ENCODE results near the gene SH2D1A. TPM values are rescaled to one million over a fixed set of nuclear protein-coding genes. Genes with fewer than 3 reads are reported as not detected.
A peak's percentile ranks its signal among the peaks of the same experiment; 100 is the strongest.

The SH2D1A gene
- polyA plus RNA-seq, 1 donor: 0.82 TPM

DNA sequence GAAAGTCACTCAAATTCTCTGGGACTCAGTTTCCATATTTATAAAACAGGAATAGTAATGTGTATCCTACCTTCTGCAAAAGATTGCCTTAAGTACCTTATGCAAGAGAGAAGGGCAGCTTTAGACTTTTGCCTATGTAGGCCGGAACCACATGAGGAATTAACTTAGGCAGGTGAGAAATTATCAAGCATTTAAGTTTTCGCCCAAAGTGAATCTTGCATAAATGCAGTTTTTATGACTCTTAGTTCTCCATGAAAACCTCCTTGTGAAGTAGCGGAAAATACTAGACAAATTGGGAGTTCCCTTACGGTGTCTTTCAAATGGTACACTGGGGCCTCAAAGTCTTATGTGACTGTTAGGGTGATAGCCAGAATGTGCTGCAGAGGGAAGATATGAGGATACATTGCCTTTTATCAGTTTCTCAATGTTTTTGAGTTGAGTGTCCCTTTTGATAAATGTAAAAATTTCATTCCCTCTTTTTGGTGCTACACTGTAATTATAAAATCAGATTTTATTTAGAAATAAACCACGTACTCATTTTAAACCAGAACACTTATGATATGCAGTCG is 2.6 kb downstream of the SH2D1A start:
- no peak for DNase-seq
- Histone ChIP-seq H3K4me3 (ENCODE audit: low read length) (no peak overlapping the region), H3K27ac (ENCODE audit: low read length) (no peak overlapping the region), H3K4me1 (ENCODE audit: control insufficient read depth, insufficient read depth, low read length) (no peaks in the 10 kb centered on the region), H3K27me3 (ENCODE audit: control insufficient read depth, insufficient read depth, low read length) (no peaks in the 10 kb centered on the region), H3K9me3 (ENCODE audit: control insufficient read depth, low read depth, low read length) (no peaks in the 10 kb centered on the region), H3K36me3 (ENCODE audit: control insufficient read depth, insufficient read depth, low read length) (no peaks in the 10 kb centered on the region)
- WGBS (ENCODE audit: insufficient coverage, low lambda C conversion rate): 100% methylated on average over 1 of the region's 6 CpGs

DNA sequence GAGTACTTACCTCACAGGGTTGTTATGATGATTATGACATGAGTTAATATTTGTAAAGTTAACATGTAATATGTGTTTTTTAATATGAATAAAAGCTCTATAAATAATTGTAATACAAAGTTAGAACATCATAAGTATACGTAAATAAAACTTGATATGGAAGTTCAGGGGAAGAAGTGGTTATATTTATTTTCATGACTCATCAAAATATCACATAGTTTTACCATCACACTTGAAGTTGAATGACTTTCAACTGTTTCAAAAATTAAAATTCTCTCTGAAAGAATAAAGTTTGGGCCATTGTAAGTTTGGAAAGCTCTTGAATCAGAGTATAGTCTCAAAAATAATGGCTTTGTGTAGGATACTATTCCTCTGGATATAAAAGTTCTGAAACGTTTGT is 8.3 kb downstream of the SH2D1A start:
- Histone ChIP-seq H3K4me3 (ENCODE audit: low read length) (no peak overlapping the region), H3K27ac (ENCODE audit: low read length) (no peak overlapping the region), H3K36me3 (ENCODE audit: control insufficient read depth, insufficient read depth, low read length) (no peaks in the 10 kb centered on the region), H3K27me3 (ENCODE audit: control insufficient read depth, insufficient read depth, low read length) (no peaks in the 10 kb centered on the region), H3K9me3 (ENCODE audit: control insufficient read depth, low read depth, low read length) (no peaks in the 10 kb centered on the region), H3K4me1 (ENCODE audit: control insufficient read depth, insufficient read depth, low read length) (no peaks in the 10 kb centered on the region)
- 100% methylated on average over 1 of the region's 2 CpGs for WGBS (ENCODE audit: insufficient coverage, low lambda C conversion rate)
- no peak for DNase-seq

DNA sequence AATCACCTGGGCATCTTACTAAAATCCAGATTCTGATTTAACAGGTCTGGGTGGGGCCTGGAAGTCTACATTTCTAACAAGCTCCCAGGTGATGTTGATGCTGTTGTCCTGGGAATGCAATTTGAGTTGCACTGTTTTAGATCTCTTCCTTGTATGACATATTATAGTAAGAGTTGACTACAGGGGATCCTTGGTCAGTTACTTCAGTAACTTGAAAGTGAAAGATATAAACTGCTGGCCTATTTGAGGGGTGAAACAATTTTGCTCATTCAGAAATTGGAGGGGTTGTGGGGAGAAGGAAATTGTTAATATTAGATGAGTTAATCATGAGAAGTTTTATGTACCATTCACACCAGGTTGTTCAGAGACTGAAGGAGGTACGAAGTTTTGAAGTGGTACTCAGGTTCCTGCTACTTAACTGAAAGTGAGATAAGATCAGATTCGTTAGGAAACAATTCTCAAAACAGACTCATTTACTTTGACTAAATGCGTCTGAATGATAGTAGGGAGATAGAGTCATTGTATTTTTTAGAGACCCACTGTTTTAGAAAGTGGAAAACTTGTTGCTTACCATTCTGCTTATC is 12.5 kb downstream of the SH2D1A start:
- no peak for DNase-seq
- H3K27me3 ChIP-seq (ENCODE audit: control insufficient read depth, insufficient read depth, low read length): no peaks in the 10 kb centered on the region
- no peaks in the 10 kb centered on the region for H3K9me3 ChIP-seq (ENCODE audit: control insufficient read depth, low read depth, low read length)
- H3K36me3 ChIP-seq (ENCODE audit: control insufficient read depth, insufficient read depth, low read length): no peaks in the 10 kb centered on the region
- H3K27ac ChIP-seq (ENCODE audit: low read length): no peak overlapping the region
- WGBS (ENCODE audit: insufficient coverage, low lambda C conversion rate): no CpG with 5 or more reads among the region's 3 CpGs
- no peaks in the 10 kb centered on the region for H3K4me1 ChIP-seq (ENCODE audit: control insufficient read depth, insufficient read depth, low read length)
- H3K4me3 ChIP-seq (ENCODE audit: low read length): no peak overlapping the region

DNA sequence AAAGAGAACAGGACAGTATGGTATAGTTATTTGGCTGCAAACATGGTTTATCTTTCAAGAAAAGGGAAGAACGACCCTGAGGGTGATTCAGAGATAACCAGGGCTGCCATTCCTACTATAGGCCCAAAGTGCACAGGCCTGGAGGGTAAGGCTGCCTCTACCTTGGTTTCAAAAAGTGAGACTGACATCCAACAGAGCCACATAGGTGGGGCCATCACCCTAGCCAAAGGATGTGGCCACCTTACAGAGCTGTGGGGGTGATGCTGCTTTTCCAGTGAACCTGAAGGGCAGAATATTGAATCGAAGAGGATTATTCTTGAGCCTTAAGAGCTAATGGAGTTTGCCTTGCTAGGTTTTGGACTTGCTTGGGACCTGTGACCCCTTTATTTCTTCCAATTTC is 15.7 kb downstream of the SH2D1A start:
- no peaks in the 10 kb centered on the region for H3K9me3 ChIP-seq (ENCODE audit: control insufficient read depth, low read depth, low read length)
- no peaks in the 10 kb centered on the region for H3K27me3 ChIP-seq (ENCODE audit: control insufficient read depth, insufficient read depth, low read length)
- no CpG with 5 or more reads among the region's 2 CpGs for WGBS (ENCODE audit: insufficient coverage, low lambda C conversion rate)
- no peak overlapping the region for H3K27ac ChIP-seq (ENCODE audit: low read length)
- H3K36me3 ChIP-seq (ENCODE audit: control insufficient read depth, insufficient read depth, low read length): no peaks in the 10 kb centered on the region
- no peak overlapping the region for H3K4me3 ChIP-seq (ENCODE audit: low read length)
- DNase-seq: no peak
- no peaks in the 10 kb centered on the region for H3K4me1 ChIP-seq (ENCODE audit: control insufficient read depth, insufficient read depth, low read length)

DNA sequence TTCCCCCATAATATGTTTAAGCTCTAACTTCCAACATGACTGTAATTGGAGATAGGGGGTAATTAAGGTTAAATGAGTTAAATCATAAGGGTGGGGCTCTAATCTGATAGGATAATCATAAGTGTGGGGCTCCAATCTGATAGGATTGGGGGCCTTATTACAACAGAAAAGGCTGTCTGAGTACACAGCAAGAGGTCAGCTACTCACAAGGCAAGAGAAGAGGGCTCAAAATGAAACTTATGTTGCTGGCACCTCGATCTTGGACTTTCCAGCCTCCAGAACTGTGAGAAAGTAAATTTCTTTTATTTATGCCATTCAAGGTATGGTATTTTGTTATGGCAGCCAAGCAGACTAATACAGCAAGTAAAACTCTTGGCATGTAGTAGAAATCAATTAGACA is 16.4 kb downstream of the SH2D1A start:
- Histone ChIP-seq H3K4me3 (ENCODE audit: low read length) (no peak overlapping the region), H3K27ac (ENCODE audit: low read length) (no peak overlapping the region), H3K36me3 (ENCODE audit: control insufficient read depth, insufficient read depth, low read length) (no peaks in the 10 kb centered on the region), H3K4me1 (ENCODE audit: control insufficient read depth, insufficient read depth, low read length) (no peaks in the 10 kb centered on the region), H3K27me3 (ENCODE audit: control insufficient read depth, insufficient read depth, low read length) (no peaks in the 10 kb centered on the region), H3K9me3 (ENCODE audit: control insufficient read depth, low read depth, low read length) (no peaks in the 10 kb centered on the region)
- no peak for DNase-seq
- no CpG with 5 or more reads among the region's 1 CpG for WGBS (ENCODE audit: insufficient coverage, low lambda C conversion rate)

DNA sequence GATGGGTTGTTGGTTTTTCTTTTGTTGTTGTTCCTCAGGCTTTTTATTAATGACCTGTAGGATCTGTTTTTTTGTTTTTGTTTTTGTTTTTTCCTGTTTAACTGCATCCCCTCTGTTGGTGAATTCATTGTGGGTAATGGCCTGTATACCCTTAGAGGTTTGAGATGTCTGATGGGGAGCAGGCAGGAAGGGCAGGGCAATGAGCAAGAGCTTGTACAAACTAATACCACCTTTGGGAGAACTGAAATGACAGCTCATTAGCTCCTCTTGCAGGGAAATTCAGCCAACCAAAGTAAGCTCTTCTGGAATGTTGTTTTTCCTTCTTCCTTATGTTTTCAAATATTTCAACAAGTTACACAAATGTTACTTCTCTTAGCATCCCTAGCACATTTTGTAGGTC is 23.4 kb downstream of the SH2D1A start:
- no peak overlapping the region for H3K4me3 ChIP-seq (ENCODE audit: low read length)
- no peaks in the 10 kb centered on the region for H3K9me3 ChIP-seq (ENCODE audit: control insufficient read depth, low read depth, low read length)
- H3K27me3 ChIP-seq (ENCODE audit: control insufficient read depth, insufficient read depth, low read length): no peaks in the 10 kb centered on the region
- H3K36me3 ChIP-seq (ENCODE audit: control insufficient read depth, insufficient read depth, low read length): no peaks in the 10 kb centered on the region
- no peaks in the 10 kb centered on the region for H3K4me1 ChIP-seq (ENCODE audit: control insufficient read depth, insufficient read depth, low read length)
- no peak overlapping the region for H3K27ac ChIP-seq (ENCODE audit: low read length)
- DNase-seq: no peak

DNA sequence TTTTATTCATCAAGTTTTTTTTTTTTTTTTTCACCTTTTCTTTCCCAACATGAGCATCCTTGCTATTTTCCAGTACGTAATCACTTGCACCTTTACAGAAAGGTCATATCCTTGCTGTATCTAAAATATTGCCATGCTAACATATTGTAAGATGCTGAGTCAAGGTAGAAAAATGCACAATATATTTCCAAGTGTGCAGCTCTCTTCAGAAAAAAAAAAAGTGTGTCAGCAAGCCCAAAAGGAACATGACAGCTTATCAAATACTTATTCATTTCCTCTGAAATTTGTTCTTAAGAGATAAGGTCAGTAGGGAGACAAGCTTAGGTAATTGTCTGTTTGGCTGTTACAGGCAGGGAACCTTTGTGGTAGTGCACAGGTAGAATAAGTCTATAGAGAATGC is 27.0 kb downstream of the SH2D1A start:
- H3K27me3 ChIP-seq (ENCODE audit: control insufficient read depth, insufficient read depth, low read length): no peaks in the 10 kb centered on the region

DNA sequence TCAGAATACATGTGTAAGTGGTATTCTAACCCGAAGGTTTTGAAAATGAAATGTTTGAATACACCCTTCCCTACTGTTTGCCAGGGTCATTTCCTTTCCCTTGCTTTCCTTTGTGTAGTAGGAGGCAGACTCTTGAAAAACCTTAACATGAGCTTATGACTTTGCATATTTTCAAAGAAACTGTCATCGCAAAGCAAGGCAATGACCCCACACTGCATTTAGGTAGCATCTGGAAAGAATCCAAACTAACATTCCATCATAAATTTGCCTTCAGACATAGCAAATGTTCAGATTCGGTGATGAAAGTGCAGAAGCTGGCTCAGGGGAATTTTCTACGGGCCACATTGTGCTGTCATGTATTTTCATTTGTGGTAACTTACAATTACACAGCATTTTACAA is 32.3 kb downstream of the SH2D1A start:
- Histone ChIP-seq H3K27ac (ENCODE audit: low read length) (no peak overlapping the region), H3K27me3 (ENCODE audit: control insufficient read depth, insufficient read depth, low read length) (no peaks in the 10 kb centered on the region), H3K36me3 (ENCODE audit: control insufficient read depth, insufficient read depth, low read length) (no peaks in the 10 kb centered on the region), H3K4me3 (ENCODE audit: low read length) (no peak overlapping the region), H3K9me3 (ENCODE audit: control insufficient read depth, low read depth, low read length) (no peaks in the 10 kb centered on the region), H3K4me1 (ENCODE audit: control insufficient read depth, insufficient read depth, low read length) (no peaks in the 10 kb centered on the region)
- no CpG with 5 or more reads among the region's 4 CpGs for WGBS (ENCODE audit: insufficient coverage, low lambda C conversion rate)
- DNase-seq: no peak

More for the DNA sequence above, 27.0 kb downstream of the SH2D1A start:
- DNase-seq: no peak
- Histone ChIP-seq H3K9me3 (ENCODE audit: control insufficient read depth, low read depth, low read length) (no peaks in the 10 kb centered on the region), H3K36me3 (ENCODE audit: control insufficient read depth, insufficient read depth, low read length) (no peaks in the 10 kb centered on the region), H3K4me1 (ENCODE audit: control insufficient read depth, insufficient read depth, low read length) (no peaks in the 10 kb centered on the region), H3K4me3 (ENCODE audit: low read length) (no peak overlapping the region), H3K27ac (ENCODE audit: low read length) (no peak overlapping the region)
- no CpG with 5 or more reads among the region's 1 CpG for WGBS (ENCODE audit: insufficient coverage, low lambda C conversion rate)

DNA sequence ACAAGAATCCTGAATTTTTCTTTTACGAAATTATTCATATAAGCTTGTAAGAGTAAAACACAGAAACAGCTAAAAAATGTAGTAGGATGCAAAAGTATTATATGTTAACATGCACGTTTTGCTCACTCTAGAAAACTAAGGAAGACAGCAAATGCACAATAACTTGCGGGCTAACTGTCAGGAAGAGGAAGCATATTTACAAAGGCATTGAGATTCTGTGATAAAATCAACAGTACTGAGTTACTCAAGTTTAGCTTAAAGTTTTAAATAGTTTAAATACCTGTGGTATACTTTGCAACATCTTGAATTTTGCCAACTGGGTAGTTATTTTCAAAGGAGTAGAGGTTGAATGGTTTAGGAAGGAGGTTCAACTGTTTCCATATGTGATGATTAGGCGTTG is 37.0 kb downstream of the SH2D1A start:
- Histone ChIP-seq H3K9me3 (ENCODE audit: control insufficient read depth, low read depth, low read length) (no peaks in the 10 kb centered on the region), H3K4me3 (ENCODE audit: low read length) (no peak overlapping the region), H3K27me3 (ENCODE audit: control insufficient read depth, insufficient read depth, low read length) (no peaks in the 10 kb centered on the region), H3K27ac (ENCODE audit: low read length) (no peak overlapping the region), H3K4me1 (ENCODE audit: control insufficient read depth, insufficient read depth, low read length) (no peaks in the 10 kb centered on the region), H3K36me3 (ENCODE audit: control insufficient read depth, insufficient read depth, low read length) (no peaks in the 10 kb centered on the region)
- 100% methylated on average over 1 of the region's 4 CpGs for WGBS (ENCODE audit: insufficient coverage, low lambda C conversion rate)
- DNase-seq: no peak

DNA sequence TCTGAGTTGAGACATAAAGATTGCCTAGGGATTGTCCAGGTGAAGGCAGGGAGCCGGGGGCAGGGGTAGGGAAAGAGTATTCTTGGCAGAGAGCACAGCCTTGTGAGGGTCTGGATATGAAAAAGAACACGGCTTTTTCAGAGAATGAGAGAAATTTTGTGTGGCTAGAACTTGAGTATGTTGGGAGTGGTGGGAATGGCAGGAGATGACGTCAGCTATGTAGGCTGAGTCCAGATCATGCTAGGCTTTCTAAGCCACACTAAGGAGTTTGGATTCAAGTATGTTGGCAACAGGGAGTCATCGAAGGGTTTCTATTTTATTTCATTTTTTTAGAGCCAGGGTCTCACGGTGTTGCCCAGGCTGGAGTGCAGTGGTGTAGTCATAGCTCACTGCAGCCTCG is 40.0 kb downstream of the SH2D1A start:
- Histone ChIP-seq H3K9me3 (ENCODE audit: control insufficient read depth, low read depth, low read length) (no peaks in the 10 kb centered on the region), H3K4me3 (ENCODE audit: low read length) (no peak overlapping the region), H3K27me3 (ENCODE audit: control insufficient read depth, insufficient read depth, low read length) (no peaks in the 10 kb centered on the region), H3K4me1 (ENCODE audit: control insufficient read depth, insufficient read depth, low read length) (no peaks in the 10 kb centered on the region), H3K27ac (ENCODE audit: low read length) (no peak overlapping the region), H3K36me3 (ENCODE audit: control insufficient read depth, insufficient read depth, low read length) (no peaks in the 10 kb centered on the region)
- no CpG with 5 or more reads among the region's 6 CpGs for WGBS (ENCODE audit: insufficient coverage, low lambda C conversion rate)
- no peak for DNase-seq

DNA sequence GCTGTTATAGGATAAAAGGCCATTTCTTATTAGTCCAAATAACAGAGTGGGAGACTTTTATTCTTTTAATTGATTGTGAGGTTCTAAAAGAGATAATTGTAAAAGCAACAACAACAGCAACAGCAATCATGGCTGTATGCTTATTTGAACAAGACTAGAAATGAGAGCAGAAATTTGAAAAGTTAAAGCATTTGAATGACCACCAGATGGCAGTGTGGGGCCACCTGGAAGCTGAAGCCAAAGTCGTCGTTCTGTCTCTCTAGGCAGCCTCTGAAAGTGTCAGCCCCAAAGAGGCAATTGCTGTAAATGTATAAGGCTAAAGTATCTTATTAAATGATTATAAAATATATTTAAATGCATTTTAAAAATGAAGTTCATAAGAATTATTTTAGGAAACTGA is 42.2 kb downstream of the SH2D1A start:
- DNase-seq: peak; percentile 15 to 35
- no peak overlapping the region for H3K27ac ChIP-seq (ENCODE audit: low read length)
- no peak overlapping the region for H3K4me3 ChIP-seq (ENCODE audit: low read length)
- no peaks in the 10 kb centered on the region for H3K4me1 ChIP-seq (ENCODE audit: control insufficient read depth, insufficient read depth, low read length)
- no peaks in the 10 kb centered on the region for H3K9me3 ChIP-seq (ENCODE audit: control insufficient read depth, low read depth, low read length)
- H3K36me3 ChIP-seq (ENCODE audit: control insufficient read depth, insufficient read depth, low read length): no peaks in the 10 kb centered on the region
- no peaks in the 10 kb centered on the region for H3K27me3 ChIP-seq (ENCODE audit: control insufficient read depth, insufficient read depth, low read length)
- no CpG with 5 or more reads among the region's 2 CpGs for WGBS (ENCODE audit: insufficient coverage, low lambda C conversion rate)
